CD14-positive monocyte (primary cell): Measurements from ENCODE around the gene STXBP5. TPM values are rescaled to one million over a fixed set of nuclear protein-coding genes. Genes with fewer than 3 reads are reported as not detected.

Experiments
- DNase-seq, 3 donors: peaks; one replicate each; pipeline ENCODE4 v3.0.0-alpha.2; 2011 to 2022
- H2AFZ ChIP-seq: 2 replicates; pipeline ENCODE4 v1.6.0; 2012; ENCODE audit warnings: mild to moderate bottlenecking, low read depth, low read length, inconsistent platforms; ENCODE audit not compliant: insufficient read depth, poor library complexity, severe bottlenecking
- H3K27ac ChIP-seq, 2 donors: 1 replicate in 1 of 2; 2 replicates in 1 of 2; pipeline ENCODE4 v1.5.1; 2012 to 2013; ENCODE audit warnings: low read length in 2 of 2, control low read depth in 1 of 2, inconsistent platforms in 1 of 2, low read depth in 1 of 2, mild to moderate bottlenecking in 1 of 2
- H3K27me3 ChIP-seq, 2 donors: one replicate each; pipeline versions ENCODE4 v1.6.0 to v1.6.1; 2011 to 2013; ENCODE audit warnings: low read length in 2 of 2; ENCODE audit not compliant: control insufficient read depth in 2 of 2, insufficient read depth in 2 of 2
- H3K36me3 ChIP-seq, 2 donors: replicated peaks in 1 of 2; 1 replicate in 1 of 2; 2 replicates in 1 of 2; pipeline versions ENCODE4 v1.5.1 to v1.6.1; 2012 to 2013; ENCODE audit warnings: low read length in 2 of 2, control low read depth in 1 of 2, inconsistent platforms in 1 of 2, mild to moderate bottlenecking in 1 of 2; ENCODE audit not compliant: insufficient read depth in 2 of 2, control insufficient read depth in 1 of 2
- H3K4me1 ChIP-seq, 2 donors: 1 replicate in 1 of 2; 2 replicates in 1 of 2; pipeline versions ENCODE4 v1.5.1 to v1.6.1; 2012 to 2013; ENCODE audit warnings: low read length in 2 of 2, control low read depth in 1 of 2, inconsistent platforms in 1 of 2, mild to moderate bottlenecking in 1 of 2, moderate library complexity in 1 of 2; ENCODE audit not compliant: insufficient read depth in 2 of 2, control insufficient read depth in 1 of 2
- H3K4me2 ChIP-seq: replicated peaks from 2 replicates; pipeline ENCODE3; 2012; ENCODE audit warnings: low read length, moderate library complexity, mild to moderate bottlenecking; ENCODE audit not compliant: poor library complexity, severe bottlenecking; ENCODE audit errors: extremely low read depth
- H3K4me3 ChIP-seq, 3 experiments: fragments of 200-600 bp in 1 of 3; sonication (generic) in 1 of 3; replicated peaks in 1 of 3; 1 replicate in 2 of 3; 2 replicates in 1 of 3; pipeline ENCODE4 v1.5.1; 2011 to 2013; ENCODE audit warnings: low read length in 3 of 3, mild to moderate bottlenecking in 3 of 3, control low read depth in 2 of 3, low read depth in 2 of 3, inconsistent platforms in 1 of 3, moderate library complexity in 1 of 3
- H3K79me2 ChIP-seq: 2 replicates; pipeline ENCODE4 v1.6.0; 2012; ENCODE audit warnings: mild to moderate bottlenecking, control low read depth, inconsistent platforms, low read length, moderate library complexity; ENCODE audit not compliant: insufficient read depth
- H3K9ac ChIP-seq: 2 replicates; pipeline ENCODE4 v1.6.0; 2017; ENCODE audit warnings: low read length, mild to moderate bottlenecking; ENCODE audit not compliant: insufficient read depth, poor library complexity, severe bottlenecking
- H3K9me3 ChIP-seq, 2 donors: replicated peaks in 1 of 2; 1 replicate in 1 of 2; 2 replicates in 1 of 2; pipeline versions ENCODE4 v1.5.1 to v1.6.1; 2012 to 2013; ENCODE audit warnings: low read length in 2 of 2, control low read depth in 1 of 2; ENCODE audit not compliant: control insufficient read depth in 1 of 2, insufficient read depth in 1 of 2
- H4K20me1 ChIP-seq: 2 replicates; pipeline ENCODE4 v1.6.0; 2012; ENCODE audit warnings: mild to moderate bottlenecking, low read length, control low read depth, moderate library complexity; ENCODE audit not compliant: insufficient read depth
- H3K27ac Mint-ChIP-seq, 7 donors: one replicate each; pipeline ENCODE4 v1.8.0; 2020; ENCODE audit warnings: mild to moderate bottlenecking in 7 of 7, mixed read lengths in 7 of 7, moderate library complexity in 6 of 7, inconsistent platforms in 2 of 7
- H3K27me3 Mint-ChIP-seq, 3 donors: one replicate each; pipeline ENCODE4 v1.8.0; 2021 to 2022; ENCODE audit warnings: low read depth in 3 of 3, mild to moderate bottlenecking in 3 of 3, mixed read lengths in 3 of 3, moderate library complexity in 3 of 3, inconsistent platforms in 1 of 3
- H3K36me3 Mint-ChIP-seq, 2 donors: one replicate each; pipeline ENCODE4 v1.8.0; 2020; ENCODE audit warnings: mixed read lengths in 2 of 2, inconsistent platforms in 1 of 2, mild to moderate bottlenecking in 1 of 2
- H3K4me1 Mint-ChIP-seq: one replicate; pipeline ENCODE4 v1.8.0; 2020; ENCODE audit warnings: mild to moderate bottlenecking, mixed read lengths
- H3K4me3 Mint-ChIP-seq, 2 donors: one replicate each; pipeline ENCODE4 v1.8.0; 2020; ENCODE audit warnings: mild to moderate bottlenecking in 2 of 2, mixed read lengths in 2 of 2, moderate library complexity in 1 of 2
- H3K9me3 Mint-ChIP-seq, 7 donors: one replicate each; pipeline ENCODE4 v1.8.0; 2020 to 2022; ENCODE audit warnings: mixed read lengths in 7 of 7, mild to moderate bottlenecking in 6 of 7, moderate library complexity in 6 of 7, inconsistent platforms in 2 of 7
- WGBS: methylation state at CpG from one replicate; pipeline ENCODE4 v1.1.5; 2013; ENCODE audit warnings: missing lambda C conversion rate; ENCODE audit not compliant: insufficient coverage; 5-methylcytosine and 5-hydroxymethylcytosine counted together
- intact Hi-C, 2 donors: fragments of 100-400 bp; cut with micrococcal nuclease; formaldehyde crosslinking; loops; one replicate each; pipeline versions ENCODE4 v1.15.0 to v1.15.1; 2023
- polyA plus RNA-seq, 3 donors: library from polyadenylated mRNA; depleted of rRNA in 1 of 3; unstranded in 2 of 3; stranded (reverse) in 1 of 3; fragments of 300-500 nt in 2 of 3; fragments of >200 nt in 1 of 3; fragmentation: Illumina TruSeq in 2 of 3; gene quantifications; 1 replicate in 2 of 3; 2 replicates in 1 of 3; pipeline ENCODE4 v1.2.3, GENCODE V29; 2012 to 2021
- TF ChIP-seq, protein P1 (sequence below): fragments of 200-600 bp; IDR thresholded peaks from one replicate; pipeline ENCODE4 v1.8.0; 2022; ENCODE audit warnings: antibody characterized with exemption, mild to moderate bottlenecking

The STXBP5 gene
- polyA plus RNA-seq, 3 donors = 1.5 to 8.8 (median 2.0) TPM

DNA sequence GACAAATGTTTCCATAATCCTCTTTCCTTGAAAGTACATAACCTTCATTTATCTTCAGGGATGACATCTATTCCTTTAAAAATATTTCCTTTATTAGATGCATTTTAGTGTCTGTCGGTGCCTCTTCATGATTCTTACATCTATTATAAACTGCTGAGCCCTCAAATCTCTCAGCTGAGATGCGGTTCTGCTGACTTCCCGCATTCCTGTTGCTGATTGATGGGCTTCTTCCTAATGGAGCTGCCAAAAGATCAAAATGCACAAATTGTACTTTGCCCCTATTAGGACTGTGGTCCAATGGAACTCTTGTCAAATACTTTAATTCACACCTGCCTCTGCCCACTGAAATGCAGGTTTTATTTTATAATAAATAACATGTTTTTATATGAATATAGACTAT, 225.6 kb downstream of the STXBP5 start:
- 88% methylated on average over 2 of the region's 3 CpGs for WGBS
- H3K9ac ChIP-seq = no peak overlapping the region
- TF ChIP-seq, protein P1, sequence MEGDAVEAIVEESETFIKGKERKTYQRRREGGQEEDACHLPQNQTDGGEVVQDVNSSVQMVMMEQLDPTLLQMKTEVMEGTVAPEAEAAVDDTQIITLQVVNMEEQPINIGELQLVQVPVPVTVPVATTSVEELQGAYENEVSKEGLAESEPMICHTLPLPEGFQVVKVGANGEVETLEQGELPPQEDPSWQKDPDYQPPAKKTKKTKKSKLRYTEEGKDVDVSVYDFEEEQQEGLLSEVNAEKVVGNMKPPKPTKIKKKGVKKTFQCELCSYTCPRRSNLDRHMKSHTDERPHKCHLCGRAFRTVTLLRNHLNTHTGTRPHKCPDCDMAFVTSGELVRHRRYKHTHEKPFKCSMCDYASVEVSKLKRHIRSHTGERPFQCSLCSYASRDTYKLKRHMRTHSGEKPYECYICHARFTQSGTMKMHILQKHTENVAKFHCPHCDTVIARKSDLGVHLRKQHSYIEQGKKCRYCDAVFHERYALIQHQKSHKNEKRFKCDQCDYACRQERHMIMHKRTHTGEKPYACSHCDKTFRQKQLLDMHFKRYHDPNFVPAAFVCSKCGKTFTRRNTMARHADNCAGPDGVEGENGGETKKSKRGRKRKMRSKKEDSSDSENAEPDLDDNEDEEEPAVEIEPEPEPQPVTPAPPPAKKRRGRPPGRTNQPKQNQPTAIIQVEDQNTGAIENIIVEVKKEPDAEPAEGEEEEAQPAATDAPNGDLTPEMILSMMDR = no peak
- Mint-ChIP-seq H3K9me3 (peaks cover 2 to 15% (median 10%) of the 10 kb centered on the region in 7 donors), H3K4me3 (no peak overlapping the region), H3K36me3 (no peaks in the 10 kb centered on the region), H3K4me1 (no peaks in the 10 kb centered on the region), H3K27ac (no peak overlapping the region), H3K27me3 (peaks cover 0 to 4% (median 0%) of the 10 kb centered on the region in 3 donors)
- H3K79me2 ChIP-seq = no peaks in the 10 kb centered on the region
- no peak overlapping the region for H3K27ac ChIP-seq
- H3K4me3 ChIP-seq = no peak overlapping the region
- H3K4me1 ChIP-seq = no peaks in the 10 kb centered on the region
- no peaks in the 10 kb centered on the region for H4K20me1 ChIP-seq
- peaks cover 0 to 4% of the 10 kb centered on the region in 2 donors for H3K9me3 ChIP-seq
- H3K4me2 ChIP-seq = no peak overlapping the region
- no peak overlapping the region for H2AFZ ChIP-seq
- DNase-seq = no peak
- no peaks in the 10 kb centered on the region for H3K27me3 ChIP-seq
- H3K36me3 ChIP-seq = no peaks in the 10 kb centered on the region
- intact Hi-C loops = no loop called here

DNA sequence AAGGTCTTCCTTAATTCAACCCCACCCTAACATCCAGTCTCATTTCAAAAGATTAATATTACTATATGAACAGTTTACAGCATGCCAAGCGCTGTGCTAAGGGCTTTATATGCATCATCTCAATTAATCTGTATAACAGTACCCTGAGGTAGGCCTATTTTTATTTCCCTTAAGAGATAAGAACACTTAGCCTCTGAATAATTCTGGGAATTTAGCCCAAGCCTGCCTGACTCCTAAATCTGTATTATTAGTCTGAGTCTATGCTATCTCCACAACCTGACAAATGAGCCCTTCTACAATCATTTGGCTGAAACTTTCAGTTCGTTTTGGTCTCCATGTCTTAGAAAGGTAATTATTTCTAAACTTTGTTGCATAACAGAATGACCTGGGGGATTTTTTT, 226.6 kb downstream of the STXBP5 start:
- intact Hi-C loops = no loop called here
- no peak for DNase-seq
- no peak overlapping the region for H3K27ac Mint-ChIP-seq
- Histone ChIP-seq H3K9me3 (peaks cover 0 to 4% of the 10 kb centered on the region in 2 donors), H3K4me2 (no peak overlapping the region), H3K4me3 (no peak overlapping the region), H3K36me3 (no peaks in the 10 kb centered on the region), H3K27me3 (no peaks in the 10 kb centered on the region), H3K27ac (no peak overlapping the region), H3K9ac (no peak overlapping the region), H3K79me2 (no peaks in the 10 kb centered on the region), H3K4me1 (no peaks in the 10 kb centered on the region), H2AFZ (no peak overlapping the region), H4K20me1 (no peaks in the 10 kb centered on the region)
- H3K4me3 Mint-ChIP-seq = no peak overlapping the region
- H3K4me1 Mint-ChIP-seq = no peaks in the 10 kb centered on the region
- TF ChIP-seq, protein P1 = no peak
- H3K9me3 Mint-ChIP-seq = peaks cover 0 to 15% (median 6%) of the 10 kb centered on the region in 7 donors
- peaks cover 0 to 4% (median 0%) of the 10 kb centered on the region in 3 donors for H3K27me3 Mint-ChIP-seq
- no peaks in the 10 kb centered on the region for H3K36me3 Mint-ChIP-seq
- WGBS = no CpG with 5 or more reads among the region's 2 CpGs
